K562 (cell line): ENCODE data around the gene ACSL5. TPM values are rescaled to one million over a fixed set of nuclear protein-coding genes. Genes with fewer than 3 reads are reported as not detected.

Experiments
- BRD4 ChIP-seq: fragments of 200-600 bp; sonication (generic); IDR thresholded peaks from 2 replicates; pipeline ENCODE4 v1.6.1; 2017; ENCODE audit warnings: inconsistent platforms
- C11orf30 ChIP-seq: fragments of 450-650 bp; IDR thresholded peaks from 2 replicates; pipeline ENCODE4 v1.6.1; 2016; ENCODE audit warnings: low read depth, mild to moderate bottlenecking
- CGGBP1 ChIP-seq: fragments of 250-450 bp; sonication (Bioruptor Pico); IDR thresholded peaks from 2 replicates; pipeline ENCODE4 v1.9.0; 2021; ENCODE audit warnings: mild to moderate bottlenecking
- CHCHD3 ChIP-seq: fragments of 250-450 bp; sonication (Bioruptor Pico); IDR thresholded peaks from 2 replicates; pipeline ENCODE4 v2.1.2; 2022; ENCODE audit warnings: mild to moderate bottlenecking
- CREB1 ChIP-seq, 2 experiments: sonication (generic) in 1 of 2; formaldehyde crosslinking in 1 of 2; IDR thresholded peaks; 2 replicates each; pipeline versions ENCODE4 v1.6.1 to v1.8.0; 2012 to 2022; ENCODE audit warnings: inconsistent platforms in 1 of 2, mild to moderate bottlenecking in 1 of 2, missing genetic modification reagents in 1 of 2, moderate library complexity in 1 of 2
- EP400 ChIP-seq: fragments of 450-650 bp; IDR thresholded peaks from 2 replicates; pipeline ENCODE4 v1.6.1; 2017; ENCODE audit warnings: antibody characterized with exemption, mild to moderate bottlenecking, moderate library complexity
- EZH2 ChIP-seq: IDR thresholded peaks from 2 replicates; pipeline ENCODE4 v1.6.1; 2012; ENCODE audit warnings: low read depth, mild to moderate bottlenecking, inconsistent platforms, low read length, borderline replicate concordance
- FIP1L1 ChIP-seq: fragments of 200-400 bp; formaldehyde crosslinking; IDR thresholded peaks from 2 replicates; pipeline ENCODE4 v1.6.1; 2018; ENCODE audit warnings: mild to moderate bottlenecking, low read depth, low read length; ENCODE audit not compliant: poor library complexity, severe bottlenecking
- GABPB2 ChIP-seq: fragments of 250-450 bp; sonication (Bioruptor Pico); conservative IDR thresholded peaks from 2 replicates; pipeline ENCODE4 v1.5.1; 2021; ENCODE audit warnings: mild to moderate bottlenecking
- MAFF ChIP-seq: IDR thresholded peaks from 2 replicates; pipeline ENCODE4 v1.6.1; 2012; ENCODE audit warnings: low read length, improper control_type of control experiment
- MAFG ChIP-seq: fragments of 450-650 bp; conservative IDR thresholded peaks from 2 replicates; pipeline ENCODE4 v1.6.1; 2016; ENCODE audit warnings: missing genetic modification characterization, missing compliant biosample characterization
- PCBP2 ChIP-seq: fragments of 200-400 bp; formaldehyde crosslinking; IDR thresholded peaks from 2 replicates; pipeline ENCODE4 v1.6.1; 2018; ENCODE audit warnings: low read length, low read depth, mild to moderate bottlenecking, moderate library complexity; ENCODE audit not compliant: poor library complexity, severe bottlenecking
- TAF9B ChIP-seq: fragments of 450-650 bp; IDR thresholded peaks from 2 replicates; pipeline ENCODE4 v1.6.1; 2018; ENCODE audit warnings: mild to moderate bottlenecking; ENCODE audit not compliant: partially characterized antibody
- TEAD1 ChIP-seq, 2 experiments: fragments of 450-650 bp in 1 of 2; sonication (generic) in 1 of 2; formaldehyde crosslinking; IDR thresholded peaks; 2 replicates each; pipeline versions ENCODE4 v1.4.0 to v1.8.0; 2020 to 2022; ENCODE audit warnings: mild to moderate bottlenecking in 2 of 2, missing genetic modification reagents in 1 of 2
- TSHZ1 ChIP-seq: fragments of 250-450 bp; sonication (Bioruptor Pico); IDR thresholded peaks from 2 replicates; pipeline ENCODE4 v1.4.0; 2020; ENCODE audit warnings: mild to moderate bottlenecking, moderate library complexity
- XRCC5 ChIP-seq: fragments of 200-400 bp; formaldehyde crosslinking; IDR thresholded peaks from 2 replicates; pipeline ENCODE4 v1.6.1; 2017; ENCODE audit warnings: low read depth, mild to moderate bottlenecking, low read length
- ZNF12 ChIP-seq: sonication (generic); formaldehyde crosslinking; IDR thresholded peaks from 2 replicates; pipeline ENCODE4 v1.4.0; 2020; ENCODE audit warnings: mild to moderate bottlenecking, missing genetic modification reagents
- polyA plus RNA-seq, 8 experiments: library from polyadenylated mRNA; depleted of rRNA in 4 of 8; stranded (reverse) in 5 of 8; unstranded in 3 of 8; fragments of >200 nt; fragmentation: Nextera tagmentation in 2 of 8; fragmentation: Illumina TruSeq in 1 of 8; extraction: Ambion mirVana in 2 of 8; extraction: Trizol in 1 of 8; gene quantifications; 2 replicates each; pipeline versions ENCODE4 v1.2.1 to v1.2.3, GENCODE V29; 2011 to 2014; ENCODE audit warnings: inconsistent platforms in 1 of 8, missing spikeins in 1 of 8
- total RNA-seq, 7 experiments: library from RNA; depleted of rRNA in 6 of 7; stranded (reverse); fragments of >200 nt in 6 of 7; fragmentation: Illumina TruSeq in 2 of 7; extraction: Trizol in 2 of 7; gene quantifications; 2 replicates each; pipeline versions ENCODE4 v1.2.1 to v1.2.3, GENCODE V29; 2011 to 2021; ENCODE audit warnings: low replicate concordance in 1 of 7

The ACSL5 gene
- total and polyA plus RNA-seq, 9 of the 15 experiments (the other 6 are each of a cell fraction or from before 2014, with no cell fraction given) = 0.19 to 1.4 (median 0.55) TPM

- TF ChIP-seq TEAD1 (CRISPR knock-in tag; IDR thresholded peaks at IDR 0.05) = no peak
- TF ChIP-seq ZNF12 (CRISPR knock-in tag) = no peak
- no peak for TF ChIP-seq GABPB2
- no peak for TF ChIP-seq CREB1 (IDR thresholded peaks at IDR 0.05)
- no peak for TF ChIP-seq CREB1 (CRISPR knock-in tag; IDR thresholded peaks at IDR 0.05)
- TF ChIP-seq XRCC5 = no peak
- no peak for TF ChIP-seq BRD4
- TF ChIP-seq FIP1L1 = no peak
- TF ChIP-seq TSHZ1 (CRISPR knock-in tag) = no peak
- no peak for TF ChIP-seq CGGBP1
- no peak for TF ChIP-seq EZH2
- TF ChIP-seq C11orf30 = peak; percentile 45; the same call in 1 of the 2 replicates
- no peak for TF ChIP-seq CHCHD3 (CRISPR knock-in tag)
- no peak for TF ChIP-seq PCBP2
- peak; percentile 24; the same call in 1 of the 2 replicates for TF ChIP-seq MAFF
- TF ChIP-seq EP400 = no peak
- no peak for TF ChIP-seq TAF9B
- peak; percentile 25; the same call in 1 of the 2 replicates for TF ChIP-seq MAFG (tag)
- TF ChIP-seq, all 486 proteins: peak for 6
Measured at GRCh38 chr10:112390125-112390703, 16.3 kb downstream of the ACSL5 start (continued).
